CMK (cell line): Measurements from ENCODE around the gene BTG4.

Experiments used
- DNase-seq: peaks from one replicate; pipeline ENCODE4 v3.0.0-alpha.2; 2010; ENCODE audit warnings: low read depth

Gene BTG4

DNA sequence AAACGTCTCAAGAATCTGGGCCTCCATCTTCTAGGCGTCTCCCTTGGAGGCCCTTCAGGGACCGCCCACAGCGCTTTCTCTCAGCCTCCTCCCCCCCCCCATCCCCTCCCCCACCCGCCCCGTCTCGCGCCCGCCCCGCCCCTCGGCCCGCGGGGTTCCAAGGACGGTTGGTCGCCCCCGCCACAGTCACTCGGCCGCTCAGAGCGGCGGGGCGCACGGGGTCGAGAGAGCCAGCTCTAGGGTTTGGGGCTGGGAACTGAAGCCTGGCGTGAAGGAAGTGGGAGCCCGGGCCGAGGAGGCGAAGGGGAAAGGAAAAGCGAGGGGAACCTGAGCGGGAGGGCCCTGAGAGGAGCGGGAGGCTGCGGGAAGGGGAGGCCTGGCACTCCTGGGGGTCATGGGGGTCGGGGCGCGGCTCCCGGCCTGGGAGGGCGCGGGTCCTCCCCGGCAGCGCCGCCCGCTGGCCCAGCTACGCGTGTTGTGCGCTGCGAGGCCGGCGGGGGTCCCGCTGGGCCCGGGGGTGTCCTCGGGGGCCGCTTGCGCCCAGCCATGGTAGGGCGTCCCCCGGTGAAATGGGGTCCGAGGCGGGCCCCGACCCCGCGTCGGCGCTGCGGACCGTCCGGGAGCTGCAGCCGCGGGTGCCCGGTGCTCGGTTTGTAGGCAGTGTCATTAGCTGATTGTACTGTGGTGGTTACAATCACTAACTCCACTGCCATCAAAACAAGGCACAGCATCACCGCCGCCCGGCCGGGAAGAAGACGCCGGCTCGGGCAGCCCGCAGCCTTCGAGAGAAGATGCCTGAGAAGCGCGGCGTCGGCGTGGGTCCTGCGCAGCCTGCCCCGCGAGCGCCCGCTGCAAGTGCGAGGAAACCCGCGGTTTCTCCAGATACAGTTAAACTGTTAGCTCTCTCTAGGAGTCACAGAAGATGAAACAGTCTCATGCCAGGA is at the start of gene BTG4:
BTG4 (minus strand) TSS at position 91 of the 944 bp plus-strand sequence. CDS start 13,610 bp downstream, outside the sequence.
- no peak for DNase-seq

DNA sequence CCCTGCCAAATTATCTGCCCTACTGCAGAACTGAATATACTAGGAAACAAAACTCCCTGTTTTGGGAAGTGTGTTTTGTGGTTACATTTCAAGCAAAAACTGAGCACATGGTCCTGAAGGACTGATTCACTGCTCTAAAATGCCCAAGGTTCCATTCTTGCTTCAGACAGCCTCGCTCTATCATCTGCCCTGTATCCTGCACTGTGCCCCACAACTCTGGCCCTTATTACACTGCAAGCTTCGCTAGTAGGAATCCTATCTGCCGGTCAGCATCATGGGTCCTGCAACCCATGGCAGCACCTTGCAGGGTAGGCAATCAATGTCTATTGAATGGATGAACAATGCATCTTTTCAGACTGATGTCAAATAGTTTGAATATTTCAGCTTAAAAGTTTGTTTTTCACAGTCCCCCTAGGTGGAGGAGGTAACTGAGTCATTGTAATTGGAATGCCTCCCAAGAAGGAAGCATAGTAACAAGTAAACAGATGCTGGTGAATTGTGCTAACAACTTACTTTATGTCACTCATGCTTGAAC is 49.7 kb upstream of the BTG4 start:
- no peak for DNase-seq

DNA sequence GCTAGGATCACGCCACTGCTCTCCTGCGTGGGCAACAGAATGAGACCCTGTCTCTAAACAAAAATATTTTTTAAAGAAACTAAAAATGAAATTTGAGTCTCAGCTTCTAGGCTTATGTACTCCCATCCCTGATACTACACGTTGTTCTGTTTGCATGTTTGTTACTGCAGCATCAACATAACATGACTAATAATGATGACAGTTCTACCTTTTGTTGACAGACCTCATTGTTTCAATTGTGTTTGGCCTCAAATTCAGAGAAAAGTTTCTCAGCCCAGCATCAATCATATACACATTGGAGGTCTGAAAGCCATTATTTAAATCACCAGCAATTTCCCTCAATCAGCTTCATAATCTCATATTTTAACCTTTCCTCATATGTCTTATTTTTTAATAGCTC is 49.1 kb upstream of the BTG4 start:
- no peak for DNase-seq

- DNase-seq: no peak
These were observed 48.6 kb upstream of the BTG4 start for GRCh38 chr11:111560800-111561199.

DNA sequence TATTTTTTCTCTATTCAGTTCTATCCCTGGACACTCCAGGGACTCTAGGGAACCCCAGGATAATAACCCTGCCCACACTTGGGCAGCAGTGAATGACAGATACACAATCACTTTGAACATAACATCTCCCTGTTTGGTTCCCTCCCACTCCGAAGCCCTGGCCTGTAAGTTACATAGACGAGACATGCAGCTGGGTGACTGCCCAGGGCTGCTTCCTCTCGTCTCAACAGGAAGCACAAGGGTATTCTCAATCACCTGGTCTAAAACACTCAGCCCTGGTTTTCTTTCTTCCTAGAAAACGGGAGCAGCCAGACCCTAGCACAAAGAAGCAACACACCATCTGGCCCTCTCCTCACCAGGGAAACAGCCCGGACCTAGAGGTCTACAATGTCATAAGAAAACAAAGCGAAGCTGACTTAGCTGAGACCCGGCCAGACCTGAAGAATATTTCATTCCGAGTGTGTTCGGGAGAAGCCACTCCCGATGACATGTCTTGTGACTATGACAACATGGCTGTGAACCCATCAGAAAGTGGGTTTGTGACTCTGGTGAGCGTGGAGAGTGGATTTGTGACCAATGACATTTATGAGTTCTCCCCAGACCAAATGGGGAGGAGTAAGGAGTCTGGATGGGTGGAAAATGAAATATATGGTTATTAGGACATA is 47.7 kb upstream of the BTG4 start:
- no peak for DNase-seq

DNA sequence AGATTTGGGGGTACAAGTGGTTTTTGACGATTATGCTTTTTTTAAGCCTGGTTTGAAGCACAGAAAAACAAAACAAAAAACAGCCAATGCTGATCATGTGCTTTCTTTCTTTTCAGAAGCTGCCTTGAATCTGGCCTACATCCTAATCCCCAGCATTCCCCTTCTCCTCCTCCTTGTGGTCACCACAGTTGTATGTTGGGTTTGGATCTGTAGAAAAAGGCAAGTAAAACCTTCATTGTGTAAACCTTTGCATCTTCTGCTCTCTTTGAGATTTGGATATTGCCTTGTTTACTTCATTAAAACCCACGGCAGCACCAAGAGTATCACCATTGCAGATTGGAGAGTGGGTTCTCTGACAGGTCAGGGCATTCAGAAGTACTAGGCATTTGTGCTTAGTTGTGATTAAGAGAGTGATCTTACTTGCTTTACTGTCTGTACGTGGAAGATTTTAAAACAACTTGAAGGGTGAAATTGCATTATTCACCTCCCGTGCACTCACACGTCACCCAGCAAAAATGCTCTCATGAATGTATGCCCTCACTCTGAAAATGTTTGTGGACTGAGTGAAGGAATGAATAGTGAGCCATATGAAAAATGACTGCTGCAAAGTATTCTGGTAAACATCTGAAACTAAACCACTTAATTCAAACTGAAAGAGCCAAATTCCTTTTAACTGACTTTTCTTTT is 45.4 kb upstream of the BTG4 start:
- DNase-seq: no peak

GRCh38 chr11:111555255-111555654 is 43.1 kb upstream of the BTG4 start:
- DNase-seq: no peak

DNA sequence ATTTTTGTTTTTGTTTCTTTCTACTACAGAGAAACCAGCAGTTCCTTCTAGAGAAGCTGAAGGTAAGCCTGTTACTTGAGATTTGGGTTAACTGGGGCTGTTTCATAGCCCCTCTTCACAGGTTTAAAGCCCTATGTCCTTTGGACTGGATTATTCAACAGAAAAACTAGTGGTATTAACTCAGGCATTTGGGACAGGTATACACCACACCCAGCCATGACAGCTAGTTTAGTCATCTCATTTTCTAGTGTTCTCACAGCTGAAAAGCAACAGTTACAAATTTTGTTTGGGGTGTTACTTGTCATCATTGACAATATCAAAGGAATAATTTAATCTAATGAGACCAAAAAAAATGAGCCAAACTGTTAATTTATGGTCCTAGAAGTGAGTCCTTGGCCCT is 42.3 kb upstream of the BTG4 start:
- DNase-seq: no peak

DNA sequence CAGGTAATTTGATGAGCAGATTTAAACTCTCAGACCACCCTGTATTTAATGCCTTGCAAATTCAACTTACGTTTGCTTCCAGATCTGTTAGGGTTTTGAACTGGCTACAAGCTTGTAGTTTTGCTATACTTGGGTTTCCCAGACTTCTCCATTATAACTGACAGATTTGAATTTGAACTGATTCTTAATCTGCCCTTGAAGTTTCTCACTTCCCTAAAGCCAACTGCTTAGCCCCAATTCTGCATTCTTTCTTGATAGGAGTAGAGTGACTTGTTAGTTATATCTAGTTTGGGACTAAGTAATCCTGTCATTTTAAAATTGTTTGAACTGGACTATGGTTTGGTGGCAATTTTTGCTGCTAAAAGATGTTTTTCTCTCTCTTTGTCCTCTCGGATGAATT is 38.1 kb upstream of the BTG4 start:
- DNase-seq: no peak

DNA sequence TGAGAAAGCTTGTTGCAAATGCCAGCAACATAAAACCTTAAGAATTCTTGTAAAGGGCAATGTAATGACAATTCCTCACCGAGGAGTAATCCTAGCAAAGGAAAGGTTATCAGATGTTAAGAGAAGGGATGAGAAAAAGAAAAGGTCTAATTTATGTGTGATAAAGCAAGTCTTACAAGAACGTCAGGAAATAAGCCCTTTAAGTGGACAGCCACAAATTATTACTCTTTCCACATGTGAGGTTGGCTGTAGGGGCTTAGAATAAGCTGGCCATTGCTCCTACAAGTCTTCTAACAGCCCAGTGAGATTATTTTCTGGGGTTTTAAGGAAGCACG is 37.6 kb upstream of the BTG4 start:
- no peak for DNase-seq

DNA sequence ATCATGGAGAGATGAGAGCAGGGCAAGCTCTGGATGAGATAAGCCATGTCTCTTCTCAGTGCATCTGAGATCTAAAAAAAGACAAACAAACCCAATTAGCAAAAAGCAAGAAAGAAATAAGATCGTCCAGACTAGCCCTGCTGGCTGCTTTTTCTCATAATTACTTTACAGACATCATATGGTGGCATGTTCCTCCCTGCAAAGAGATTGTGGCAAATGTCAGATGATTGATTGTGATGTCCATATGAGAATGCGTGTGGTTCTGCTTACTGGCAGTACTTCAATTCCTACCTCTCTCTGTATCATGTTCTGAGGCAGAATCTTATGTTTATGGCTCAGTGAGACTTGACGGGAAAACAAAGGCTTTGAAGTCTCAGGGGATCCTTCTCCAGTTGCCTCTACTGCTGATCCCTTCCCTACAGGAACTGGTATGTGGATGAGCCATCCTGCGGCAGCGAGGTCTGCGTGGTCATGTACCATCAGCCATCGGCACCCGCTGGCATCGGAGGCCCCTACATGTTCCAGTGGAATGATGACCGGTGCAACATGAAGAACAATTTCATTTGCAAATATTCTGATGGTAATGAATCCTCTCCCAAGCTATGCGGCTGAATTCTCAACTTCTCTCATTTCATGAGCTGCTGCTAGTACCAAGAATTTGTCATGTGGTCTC is 37.1 kb upstream of the BTG4 start:
- no peak for DNase-seq

DNA sequence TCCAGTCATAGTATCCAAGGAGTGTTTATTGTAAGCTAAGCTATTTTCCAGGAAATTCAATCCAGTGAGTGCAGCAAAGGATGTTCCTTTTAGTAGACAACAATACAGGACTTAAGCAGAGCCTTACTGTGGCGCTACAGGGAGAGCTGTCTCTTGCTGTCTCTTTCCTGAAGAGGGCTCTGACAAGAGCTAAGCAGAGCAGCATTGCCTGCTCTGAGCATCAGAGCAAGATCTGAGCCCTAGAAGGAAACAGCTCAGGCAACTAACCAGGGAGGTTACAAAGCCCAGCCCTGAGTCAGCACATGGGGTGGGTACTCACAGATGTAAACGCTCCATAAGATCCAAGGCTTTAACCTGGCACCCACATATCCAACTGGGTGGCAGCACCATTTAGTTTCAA is 36.3 kb upstream of the BTG4 start:
- no peak for DNase-seq

DNA sequence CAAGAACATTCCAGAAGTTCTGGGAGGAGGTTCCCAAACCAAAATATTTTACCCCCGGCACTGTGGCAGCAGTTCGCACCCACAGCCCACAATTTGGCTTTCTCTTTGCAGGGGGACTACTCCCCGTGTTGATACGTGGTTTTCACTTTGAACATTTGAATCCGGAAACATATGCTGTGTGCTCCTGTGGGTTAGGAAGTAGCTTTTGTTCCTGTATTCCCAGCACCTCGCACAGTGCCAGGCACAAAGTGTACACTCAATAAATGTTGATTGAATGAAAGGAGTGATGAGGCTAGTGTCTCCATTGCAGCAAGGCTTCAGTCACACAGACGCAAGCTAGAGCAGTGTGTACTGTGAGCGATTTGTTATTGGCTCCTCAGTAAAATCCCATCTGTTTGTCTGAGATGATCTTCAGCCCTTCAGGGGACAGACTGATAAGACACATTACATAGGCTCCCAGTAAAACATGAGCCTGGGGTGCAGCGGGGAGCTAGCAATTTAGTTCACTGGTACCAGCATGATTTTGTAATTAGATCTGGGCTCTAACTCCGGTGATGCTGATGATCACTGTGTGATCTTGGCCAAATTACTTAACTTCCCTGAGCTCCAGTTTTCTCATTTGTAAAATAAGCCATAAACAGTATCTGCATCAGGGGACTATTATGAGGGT is 30.6 kb upstream of the BTG4 start:
- no peak for DNase-seq

- no peak for DNase-seq
These were observed 29.3 kb upstream of the BTG4 start for GRCh38 chr11:111541254-111542061.

DNA sequence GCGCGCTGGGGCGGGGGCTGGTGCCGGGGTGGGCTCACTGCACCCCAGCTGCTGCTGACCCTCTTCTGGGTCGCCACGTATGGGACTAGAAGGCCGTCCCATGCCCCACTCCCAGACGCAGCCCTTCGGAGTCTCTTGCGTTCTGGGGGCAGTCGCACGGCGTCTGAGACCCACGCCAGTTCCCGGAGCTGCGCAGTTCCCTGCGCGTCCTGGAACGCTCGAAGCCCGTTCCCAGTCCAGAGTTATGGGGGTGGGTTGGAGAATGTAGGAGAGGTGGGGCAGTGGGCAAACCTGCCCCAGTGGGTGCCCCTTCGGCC is 28.7 kb upstream of the BTG4 start:
- no peak for DNase-seq

GRCh38 chr11:111540114-111540936 is 28.1 kb upstream of the BTG4 start, which contains the start of gene LAYN:
Gene LAYN (plus strand): TSS chr11:111540720. CDS start chr11:111540844, 124 bp downstream.
- DNase-seq: no peak

GRCh38 chr11:111539426-111540113 is 27.4 kb upstream of the BTG4 start:
- DNase-seq: no peak

DNA sequence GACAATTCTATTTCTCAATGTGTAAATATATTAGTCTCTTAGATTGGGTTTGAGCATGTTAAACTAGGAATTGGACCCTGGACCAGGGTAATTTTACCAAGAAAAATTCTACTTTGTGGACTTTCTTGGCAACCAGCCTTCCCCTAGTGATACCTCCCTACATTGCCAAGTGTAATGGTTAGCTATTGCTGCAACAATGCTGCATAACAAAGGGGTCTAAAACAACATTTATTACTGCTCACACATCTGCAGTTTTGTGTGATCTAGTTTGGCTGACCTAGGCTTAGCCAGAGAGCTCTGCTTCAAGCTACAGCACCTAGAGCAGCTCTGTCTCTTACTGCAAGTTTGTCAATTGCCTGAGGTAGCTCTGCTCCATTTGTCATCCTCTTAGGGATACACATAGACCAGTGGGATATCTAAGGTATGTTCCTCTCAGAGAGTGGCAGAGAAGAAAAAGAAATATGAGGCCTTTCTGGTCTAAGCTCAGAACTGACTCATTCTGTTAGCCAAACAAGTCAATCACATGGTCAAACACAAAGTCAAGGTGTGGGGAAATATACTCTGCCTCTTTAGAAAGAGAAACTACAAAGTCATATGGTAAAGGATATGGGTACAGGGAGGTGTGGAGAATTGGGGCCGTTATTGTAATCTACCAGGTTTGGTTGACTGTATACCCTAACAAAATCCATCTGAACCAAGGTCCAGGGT is 26.4 kb upstream of the BTG4 start:
- no peak for DNase-seq
